ENCODE data around the gene SAXO1. TPM values are rescaled to one million over a fixed set of nuclear protein-coding genes. Genes with fewer than 3 reads are reported as not detected.

The SAXO1 gene
- total RNA-seq, 1 donor from 2014 or later: 0.03 TPM

DNA sequence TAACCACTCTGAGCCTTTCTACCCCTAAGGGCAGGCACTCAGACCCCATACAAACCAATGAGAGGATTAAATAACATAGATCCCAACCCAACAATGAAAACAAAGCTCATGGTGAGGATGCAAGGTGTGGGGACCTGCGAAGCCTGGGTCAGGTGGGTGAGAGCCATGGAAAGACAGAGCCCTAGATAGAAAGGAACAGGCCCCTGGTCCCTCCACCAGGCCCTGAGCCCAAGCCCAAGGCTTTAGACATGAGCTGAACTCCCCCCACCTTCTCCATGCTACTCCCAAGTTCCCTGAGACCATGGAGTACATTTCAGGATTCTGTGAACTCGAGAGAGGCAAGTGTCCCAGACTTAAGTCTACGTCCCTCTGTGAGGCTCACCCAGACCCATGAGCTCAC lies 106.5 kb downstream of the SAXO1 start:
- Histone ChIP-seq H3K36me3 (no peaks in the 10 kb centered on the region), H3K4me3 (no peak overlapping the region), H3K4me1 (peaks cover 6% of the 10 kb centered on the region), H3K9me3 (replicated peaks) (no peaks in the 10 kb centered on the region), H3K27me3 (ENCODE audit: low read depth) (no peaks in the 10 kb centered on the region), H3K27ac (replicated peaks) (no peak overlapping the region)
- DNase-seq: no peak
- no peak for TF ChIP-seq CTCF (IDR thresholded peaks at IDR 0.05; ENCODE audit: borderline replicate concordance)
- intact Hi-C loops (cut with micrococcal nuclease): no loop called here

DNA sequence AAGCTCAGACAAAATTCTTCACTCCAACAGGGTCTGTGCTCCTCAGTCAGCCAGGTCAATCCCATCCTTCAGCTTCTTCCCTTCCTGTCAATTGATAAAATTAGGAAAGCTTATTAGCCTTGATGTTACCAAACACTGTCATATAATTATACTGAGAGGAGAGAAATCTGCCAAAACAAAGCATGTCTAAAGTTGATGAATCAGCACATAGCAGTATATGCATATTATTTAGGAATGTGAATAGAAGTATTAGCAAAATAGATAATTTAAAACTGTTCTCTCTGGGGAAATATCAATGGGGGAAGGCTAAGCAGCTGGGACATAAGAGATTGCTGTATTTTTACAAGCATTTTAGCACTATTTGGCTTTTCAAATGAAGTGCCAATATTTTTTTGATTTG lies 107.1 kb downstream of the SAXO1 start:
- TF ChIP-seq CTCF (IDR thresholded peaks at IDR 0.05; ENCODE audit: borderline replicate concordance): no peak
- no peaks in the 10 kb centered on the region for H3K36me3 ChIP-seq
- H3K4me1 ChIP-seq: peaks cover 13% of the 10 kb centered on the region
- intact Hi-C loops (cut with micrococcal nuclease): no loop called here
- DNase-seq: no peak
- H3K27me3 ChIP-seq (ENCODE audit: low read depth): no peaks in the 10 kb centered on the region
- H3K9me3 ChIP-seq (replicated peaks): no peaks in the 10 kb centered on the region
- no peak overlapping the region for H3K4me3 ChIP-seq
- no peak overlapping the region for H3K27ac ChIP-seq (replicated peaks)

GRCh38 chr9:18923671-18924430 lies 109.2 kb downstream of the SAXO1 start:
- intact Hi-C loops (cut with micrococcal nuclease): no loop called here
- H3K4me1 ChIP-seq: peaks cover 14% of the 10 kb centered on the region
- DNase-seq: no peak
- H3K4me3 ChIP-seq: no peak overlapping the region
- no peak for TF ChIP-seq CTCF (IDR thresholded peaks at IDR 0.05; ENCODE audit: borderline replicate concordance)
- H3K9me3 ChIP-seq (replicated peaks): no peaks in the 10 kb centered on the region
- no peaks in the 10 kb centered on the region for H3K27me3 ChIP-seq (ENCODE audit: low read depth)
- no peaks in the 10 kb centered on the region for H3K36me3 ChIP-seq
- no peak overlapping the region for H3K27ac ChIP-seq (replicated peaks)

DNA sequence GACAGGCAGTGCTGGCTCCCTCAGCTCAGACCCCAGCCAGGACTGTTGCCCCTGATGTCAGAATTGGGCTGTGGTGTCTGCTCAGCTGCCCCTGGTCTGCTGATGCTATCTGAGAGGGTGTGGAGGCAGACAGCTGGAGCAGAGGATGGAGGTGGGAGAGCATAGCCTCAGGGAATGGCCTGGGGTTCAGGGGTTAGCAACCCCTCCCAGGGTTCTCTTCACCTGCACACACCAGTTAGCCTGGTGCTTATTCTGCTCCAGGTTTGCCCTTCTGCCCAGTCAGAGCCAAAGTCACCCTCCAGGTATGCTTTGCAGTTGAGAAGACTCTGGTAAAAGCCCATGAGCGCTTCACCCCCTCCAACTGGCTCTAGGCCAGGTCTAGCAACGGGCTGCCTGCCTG lies 109.8 kb downstream of the SAXO1 start:
- intact Hi-C loops (cut with micrococcal nuclease): no loop called here
- no peaks in the 10 kb centered on the region for H3K9me3 ChIP-seq (replicated peaks)
- H3K4me1 ChIP-seq: peaks cover 14% of the 10 kb centered on the region
- no peak for TF ChIP-seq CTCF (IDR thresholded peaks at IDR 0.05; ENCODE audit: borderline replicate concordance)
- no peak overlapping the region for H3K4me3 ChIP-seq
- H3K27ac ChIP-seq (replicated peaks): no peak overlapping the region
- H3K36me3 ChIP-seq: no peaks in the 10 kb centered on the region
- no peaks in the 10 kb centered on the region for H3K27me3 ChIP-seq (ENCODE audit: low read depth)
- DNase-seq: no peak

GRCh38 chr9:18922161-18922885 lies 110.7 kb downstream of the SAXO1 start:
- no peak for TF ChIP-seq CTCF (IDR thresholded peaks at IDR 0.05; ENCODE audit: borderline replicate concordance)
- H3K9me3 ChIP-seq (replicated peaks): no peaks in the 10 kb centered on the region
- no peaks in the 10 kb centered on the region for H3K27me3 ChIP-seq (ENCODE audit: low read depth)
- no peak overlapping the region for H3K4me3 ChIP-seq
- intact Hi-C loops (cut with micrococcal nuclease): no loop called here
- no peak for DNase-seq
- H3K4me1 ChIP-seq: peaks cover 14% of the 10 kb centered on the region
- H3K27ac ChIP-seq (replicated peaks): no peak overlapping the region
- H3K36me3 ChIP-seq: no peaks in the 10 kb centered on the region
